WERI-Rb-1 (cell line): ENCODE data around the gene POLR3B.

Source experiments
- DNase-seq: peaks from one replicate; pipeline ENCODE4 v3.0.0-alpha.2; 2020
- H3K27ac ChIP-seq: fragments of 250-450 bp; sonication (Bioruptor Pico); 2 replicates; pipeline ENCODE4 v1.5.1; 2020; ENCODE audit warnings: mild to moderate bottlenecking, moderate library complexity
- H3K27me3 ChIP-seq: fragments of 250-450 bp; sonication (Bioruptor Pico); 2 replicates; pipeline ENCODE4 v1.5.1; 2021; ENCODE audit warnings: mild to moderate bottlenecking, low read depth, moderate library complexity; ENCODE audit not compliant: insufficient read depth, severe bottlenecking
- H3K36me3 ChIP-seq: fragments of 250-450 bp; sonication (Bioruptor Pico); 2 replicates; pipeline ENCODE4 v1.5.1; 2020; ENCODE audit warnings: mild to moderate bottlenecking, moderate library complexity
- H3K4me3 ChIP-seq: 2 replicates; pipeline ENCODE4 v1.5.1; 2011; ENCODE audit warnings: low read depth, mild to moderate bottlenecking, control low read depth, low read length
- H3K9me3 ChIP-seq: fragments of 250-450 bp; sonication (Bioruptor Pico); 2 replicates; pipeline ENCODE4 v1.5.1; 2021; ENCODE audit warnings: mild to moderate bottlenecking, moderate library complexity; ENCODE audit not compliant: severe bottlenecking
- TF ChIP-seq, protein P1 (sequence below): IDR thresholded peaks from 2 replicates; pipeline ENCODE4 v1.5.1; 2011; ENCODE audit warnings: low read depth, mild to moderate bottlenecking, control low read depth, inconsistent platforms, low read length

The POLR3B gene

DNA sequence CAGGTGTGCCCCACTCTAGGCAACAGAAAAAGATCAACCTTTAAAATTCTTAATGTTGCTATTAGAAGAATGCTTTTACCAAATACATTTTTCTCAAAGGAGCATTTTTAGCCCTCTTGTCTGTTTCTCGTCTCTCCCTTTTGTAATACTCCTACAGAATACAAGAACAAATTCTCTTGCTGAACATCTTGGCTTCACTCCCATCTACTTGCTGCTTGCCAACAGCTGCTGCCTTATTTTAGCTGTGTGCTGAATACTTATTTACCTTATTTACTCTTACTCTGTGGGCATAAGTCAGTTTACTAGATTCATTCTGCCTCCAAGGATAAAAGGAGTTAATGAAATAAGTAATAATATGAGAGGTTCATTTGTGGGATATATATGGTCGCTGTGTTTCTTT, 70.8 kb downstream of the POLR3B start:
- Histone ChIP-seq H3K9me3 (no peaks in the 10 kb centered on the region), H3K27ac (no peak overlapping the region), H3K36me3 (no peaks in the 10 kb centered on the region), H3K4me3 (no peak overlapping the region), H3K27me3 (no peaks in the 10 kb centered on the region)
- TF ChIP-seq, protein P1, sequence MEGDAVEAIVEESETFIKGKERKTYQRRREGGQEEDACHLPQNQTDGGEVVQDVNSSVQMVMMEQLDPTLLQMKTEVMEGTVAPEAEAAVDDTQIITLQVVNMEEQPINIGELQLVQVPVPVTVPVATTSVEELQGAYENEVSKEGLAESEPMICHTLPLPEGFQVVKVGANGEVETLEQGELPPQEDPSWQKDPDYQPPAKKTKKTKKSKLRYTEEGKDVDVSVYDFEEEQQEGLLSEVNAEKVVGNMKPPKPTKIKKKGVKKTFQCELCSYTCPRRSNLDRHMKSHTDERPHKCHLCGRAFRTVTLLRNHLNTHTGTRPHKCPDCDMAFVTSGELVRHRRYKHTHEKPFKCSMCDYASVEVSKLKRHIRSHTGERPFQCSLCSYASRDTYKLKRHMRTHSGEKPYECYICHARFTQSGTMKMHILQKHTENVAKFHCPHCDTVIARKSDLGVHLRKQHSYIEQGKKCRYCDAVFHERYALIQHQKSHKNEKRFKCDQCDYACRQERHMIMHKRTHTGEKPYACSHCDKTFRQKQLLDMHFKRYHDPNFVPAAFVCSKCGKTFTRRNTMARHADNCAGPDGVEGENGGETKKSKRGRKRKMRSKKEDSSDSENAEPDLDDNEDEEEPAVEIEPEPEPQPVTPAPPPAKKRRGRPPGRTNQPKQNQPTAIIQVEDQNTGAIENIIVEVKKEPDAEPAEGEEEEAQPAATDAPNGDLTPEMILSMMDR: no peak
- DNase-seq: no peak

DNA sequence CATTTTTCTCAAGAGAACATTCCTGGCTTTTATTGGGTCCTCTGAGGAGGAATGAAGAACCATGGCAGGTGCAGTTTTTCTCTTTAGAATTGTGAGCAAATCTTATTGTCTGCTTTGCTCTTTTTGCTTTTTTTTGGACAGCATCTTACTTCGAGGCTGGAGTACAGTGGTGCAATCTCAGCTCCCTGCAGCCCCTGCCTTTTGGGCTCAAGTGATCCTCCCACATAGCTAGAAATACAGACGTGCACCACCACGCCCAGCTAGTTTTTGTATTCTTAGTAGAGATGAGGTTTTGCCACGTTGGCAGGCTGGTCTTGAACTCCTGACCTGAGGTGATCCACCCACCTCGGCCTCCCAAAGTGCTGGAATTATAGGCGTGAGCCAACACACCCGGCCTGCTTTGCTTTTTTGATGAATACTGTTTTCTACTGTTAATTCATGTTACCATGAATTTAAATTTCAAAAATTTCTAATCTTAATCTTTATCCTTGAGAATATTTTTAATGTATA, 71.5 kb downstream of the POLR3B start:
- no peak for DNase-seq
- Histone ChIP-seq H3K27ac (no peak overlapping the region), H3K4me3 (no peak overlapping the region), H3K9me3 (no peaks in the 10 kb centered on the region), H3K27me3 (no peaks in the 10 kb centered on the region), H3K36me3 (no peaks in the 10 kb centered on the region)
- TF ChIP-seq, protein P1: no peak

DNA sequence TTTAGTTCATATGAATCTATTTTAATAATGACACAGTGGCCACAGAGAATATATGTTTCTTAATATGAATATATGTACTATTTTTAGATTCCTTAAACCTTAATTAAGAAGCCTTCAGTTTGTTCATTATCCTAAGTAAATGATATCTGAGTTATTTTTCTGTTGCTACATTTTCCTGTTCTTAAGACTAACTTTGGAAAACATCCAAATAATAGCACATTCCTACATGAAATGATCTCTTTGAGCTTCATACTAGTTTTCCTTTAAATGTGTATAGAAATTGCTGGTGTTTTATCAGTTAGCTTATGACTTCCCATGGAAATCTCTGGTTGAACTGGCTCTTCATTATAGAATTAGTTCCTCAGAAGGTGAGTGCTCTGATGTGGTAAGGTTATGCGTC, 72.1 kb downstream of the POLR3B start:
- Histone ChIP-seq H3K36me3 (no peaks in the 10 kb centered on the region), H3K4me3 (no peak overlapping the region), H3K27ac (no peak overlapping the region), H3K9me3 (no peaks in the 10 kb centered on the region), H3K27me3 (no peaks in the 10 kb centered on the region)
- TF ChIP-seq, protein P1: no peak
- no peak for DNase-seq

DNA sequence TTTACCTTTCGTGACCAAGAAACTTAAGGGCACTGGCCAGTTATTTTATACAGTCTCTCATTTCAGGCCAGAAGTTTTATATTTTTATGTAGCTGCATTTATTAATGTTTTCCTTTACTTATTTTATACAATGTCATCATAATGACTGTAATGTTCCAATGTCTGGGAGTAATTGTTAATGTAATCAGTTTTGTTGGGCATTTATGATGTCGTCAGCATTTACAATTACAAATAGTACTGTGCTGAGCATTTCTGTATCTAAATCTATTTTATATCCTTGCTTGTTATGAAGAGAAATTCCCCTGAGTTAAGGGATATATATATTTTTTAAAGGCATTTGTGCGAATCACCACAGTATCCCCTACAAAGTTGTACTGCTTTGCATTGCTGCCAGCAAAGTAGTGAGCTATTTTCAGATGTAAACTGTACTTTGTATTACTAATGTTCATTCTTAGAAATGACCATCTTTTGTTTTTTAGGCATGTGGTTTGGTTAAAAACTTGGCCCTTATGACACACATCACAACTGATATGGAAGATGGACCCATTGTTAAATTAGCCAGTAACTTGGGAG, 74.4 kb downstream of the POLR3B start:
- TF ChIP-seq, protein P1: no peak
- no peaks in the 10 kb centered on the region for H3K36me3 ChIP-seq
- H3K27ac ChIP-seq: no peak overlapping the region
- no peak for DNase-seq
- H3K4me3 ChIP-seq: no peak overlapping the region
- no peaks in the 10 kb centered on the region for H3K9me3 ChIP-seq
- no peaks in the 10 kb centered on the region for H3K27me3 ChIP-seq

DNA sequence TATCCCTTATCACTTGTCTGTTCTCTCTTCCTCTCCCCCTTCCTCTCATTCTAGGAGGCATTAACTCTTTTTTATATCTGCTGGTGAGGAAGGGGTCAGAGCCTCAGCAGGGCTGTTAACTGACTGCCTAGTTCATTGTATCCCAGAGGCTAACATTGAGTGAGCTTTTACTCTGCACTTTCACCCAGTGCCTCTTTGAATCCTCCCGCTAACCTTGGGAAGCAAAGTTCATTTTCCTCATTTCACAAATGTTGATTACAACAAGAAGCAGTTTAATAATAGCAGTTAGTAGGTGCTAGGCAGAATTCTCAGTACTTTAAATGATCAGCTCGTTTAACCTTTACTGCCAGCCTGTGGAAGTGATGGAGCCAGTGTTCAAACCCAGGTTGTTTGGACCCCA, 75.5 kb downstream of the POLR3B start:
- H3K36me3 ChIP-seq: no peaks in the 10 kb centered on the region
- TF ChIP-seq, protein P1: no peak
- H3K9me3 ChIP-seq: no peaks in the 10 kb centered on the region
- no peaks in the 10 kb centered on the region for H3K27me3 ChIP-seq
- no peak overlapping the region for H3K27ac ChIP-seq
- no peak overlapping the region for H3K4me3 ChIP-seq
- no peak for DNase-seq

DNA sequence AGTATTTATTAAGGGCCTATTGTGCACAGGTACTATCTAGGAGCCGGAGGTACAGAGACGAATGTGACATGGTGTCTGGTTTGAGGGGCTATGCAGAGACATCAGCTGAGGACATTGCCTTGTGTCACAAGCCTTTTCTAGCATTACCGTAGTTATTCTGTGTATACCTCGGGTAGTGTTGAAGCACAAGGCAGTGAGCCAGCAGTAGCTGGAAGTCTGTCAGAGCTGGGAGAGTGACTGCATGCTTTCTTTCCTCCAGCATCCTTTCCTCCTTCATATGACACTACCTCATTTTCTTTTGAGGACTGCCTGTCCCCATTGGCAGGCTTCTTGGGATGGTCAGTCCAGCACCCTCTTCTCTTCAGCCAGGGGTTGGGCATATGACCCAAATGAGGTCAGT, 77.0 kb downstream of the POLR3B start:
- Histone ChIP-seq H3K4me3 (no peak overlapping the region), H3K36me3 (no peaks in the 10 kb centered on the region), H3K9me3 (no peaks in the 10 kb centered on the region), H3K27ac (no peak overlapping the region), H3K27me3 (no peaks in the 10 kb centered on the region)
- no peak for DNase-seq
- TF ChIP-seq, protein P1: no peak
